CD4-positive, alpha-beta T cell (primary cell): ENCODE data around the gene KHK. TPM values are rescaled to one million over a fixed set of nuclear protein-coding genes. Genes with fewer than 3 reads are reported as not detected.

Experiments
- ATAC-seq: fragments of 200-7000 bp; cut with Tn5 transposase; one replicate; pipeline ENCODE4 v1.10.0; 2022; ENCODE audit warnings: mild to moderate bottlenecking; ENCODE audit not compliant: poor library complexity
- CTCF ChIA-PET: fragments of 350-600 bp; sonication (Branson Sonifier 250); formaldehyde crosslinking; loops from one replicate; lab custom pipeline; 2021; ENCODE audit warnings: antibody characterized with exemption, inconsistent platforms; lab: Charles Lee
- POLR2A ChIA-PET: fragments of 350-600 bp; sonication (Branson Sonifier 250); formaldehyde crosslinking; loops from one replicate; lab custom pipeline; 2021; ENCODE audit warnings: antibody characterized with exemption, inconsistent platforms; lab: Charles Lee
- DNase-seq, 14 experiments: peaks; one replicate each; pipeline ENCODE4 v3.0.0-alpha.2; 2013 to 2020; ENCODE audit warnings: mixed read lengths in 2 of 14
- H3K27ac ChIP-seq, 2 donors: one replicate each; pipeline versions ENCODE4 v1.5.1 to v1.7.0; 2013; ENCODE audit warnings: low read length in 2 of 2, low read depth in 1 of 2, mild to moderate bottlenecking in 1 of 2
- H3K27me3 ChIP-seq, 2 experiments: 1 replicate in 1 of 2; 2 replicates in 1 of 2; pipeline versions ENCODE4 v1.6.1 to v1.7.0; 2013; ENCODE audit warnings: low read length in 2 of 2, control low read depth in 1 of 2, mild to moderate bottlenecking in 1 of 2, moderate library complexity in 1 of 2; ENCODE audit not compliant: insufficient read depth in 2 of 2, control insufficient read depth in 1 of 2
- H3K36me3 ChIP-seq: one replicate; pipeline ENCODE4 v1.6.1; 2013; ENCODE audit warnings: low read length, control low read depth; ENCODE audit not compliant: insufficient read depth
- H3K4me1 ChIP-seq: one replicate; pipeline ENCODE4 v1.6.1; 2013; ENCODE audit warnings: low read length, control low read depth; ENCODE audit not compliant: insufficient read depth
- H3K4me3 ChIP-seq: one replicate; pipeline ENCODE4 v1.5.1; 2013; ENCODE audit warnings: mild to moderate bottlenecking, low read length, moderate library complexity
- H3K9me3 ChIP-seq, 2 experiments: 1 replicate in 1 of 2; 2 replicates in 1 of 2; pipeline versions ENCODE4 v1.6.1 to v1.7.0; 2013; ENCODE audit warnings: low read length in 2 of 2, mild to moderate bottlenecking in 2 of 2, control low read depth in 1 of 2, moderate library complexity in 1 of 2; ENCODE audit not compliant: control insufficient read depth in 1 of 2, insufficient read depth in 1 of 2
- H3K27ac Mint-ChIP-seq: one replicate; pipeline ENCODE4 v1.8.0; 2020; ENCODE audit warnings: mixed read lengths
- H3K27me3 Mint-ChIP-seq: one replicate; pipeline ENCODE4 v1.8.0; 2021; ENCODE audit warnings: mixed read lengths
- H3K36me3 Mint-ChIP-seq: one replicate; pipeline ENCODE4 v1.8.0; 2021; ENCODE audit warnings: low read depth, mixed read lengths
- H3K4me1 Mint-ChIP-seq: one replicate; pipeline ENCODE4 v1.8.0; 2021; ENCODE audit warnings: low read depth, mixed read lengths
- H3K4me3 Mint-ChIP-seq: one replicate; pipeline ENCODE4 v1.8.0; 2020; ENCODE audit warnings: mild to moderate bottlenecking, mixed read lengths
- H3K9me3 Mint-ChIP-seq: one replicate; pipeline ENCODE4 v1.8.0; 2020; ENCODE audit warnings: mixed read lengths
- intact Hi-C, 2 experiments: fragments of 100-400 bp; cut with DNase I in 1 of 2; cut with micrococcal nuclease in 1 of 2; formaldehyde crosslinking; loops; one replicate each; pipeline versions ENCODE4 v1.15.1 to v1.9.0; 2023 to 2025; cut with DNase I, micrococcal nuclease
- total RNA-seq, 174 experiments: library from RNA in 2 of 174; stranded (reverse) in 2 of 174; gene quantifications; one replicate each; pipeline ENCODE4 v1.2.3 and lab custom pipeline; 2021 to 2026
- TF ChIP-seq, protein P1 (sequence below): fragments of 200-600 bp; IDR thresholded peaks from one replicate; pipeline ENCODE4 v1.8.0; 2022; ENCODE audit warnings: antibody characterized with exemption, mild to moderate bottlenecking

Gene KHK
- total RNA-seq, 2 experiments from 2014 or later = 4.7 TPM

DNA sequence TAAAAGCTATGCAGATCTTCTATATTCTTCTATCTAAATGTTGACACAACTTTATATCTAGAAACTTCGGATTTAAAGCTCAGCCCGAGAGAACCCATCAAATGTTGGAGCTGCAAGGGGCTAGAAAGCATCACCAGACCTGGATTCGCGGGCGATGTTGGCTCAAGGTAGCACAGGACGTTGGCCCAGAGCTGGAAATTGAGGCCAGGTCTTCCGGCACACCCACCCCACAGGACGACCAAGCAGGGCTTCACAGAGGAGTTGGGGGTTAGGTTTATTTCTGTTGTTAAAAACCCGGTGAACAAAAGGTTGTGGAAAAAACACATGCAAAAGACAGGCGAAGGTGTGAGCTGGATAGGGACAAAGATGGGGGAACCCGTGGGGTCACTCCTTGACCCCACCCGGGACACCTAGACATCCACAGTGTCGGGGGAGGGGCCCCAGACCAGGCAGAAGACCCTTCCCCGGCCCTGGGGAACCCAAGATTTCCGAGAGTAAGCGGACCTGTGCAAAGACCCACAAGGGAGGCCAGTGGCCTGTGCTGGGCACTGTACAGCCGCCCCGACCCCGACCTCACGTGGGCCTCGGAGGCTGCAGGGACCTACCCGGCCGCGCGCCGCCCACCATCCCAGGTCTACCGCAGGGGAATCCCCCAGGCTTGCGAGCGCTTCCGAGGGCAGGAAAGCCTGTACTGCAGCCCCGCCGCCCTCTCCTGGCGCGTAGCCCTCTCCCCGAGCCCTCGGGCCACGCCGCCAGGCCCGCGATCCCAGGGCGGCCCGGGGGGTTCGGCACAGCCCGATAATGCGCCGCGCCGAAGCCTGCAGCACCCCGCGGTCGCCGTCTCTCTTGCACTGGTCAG is 36.9 kb upstream of the KHK start:
- Histone ChIP-seq H3K9me3 (no peaks in the 10 kb centered on the region), H3K27me3 (no peaks in the 10 kb centered on the region), H3K27ac (peak overlapping the region; percentile 41 to 77), H3K4me3 (peak overlapping the region; percentile 76), H3K4me1 (peaks cover 20% of the 10 kb centered on the region), H3K36me3 (peaks cover 4% of the 10 kb centered on the region)
- no peaks in the 10 kb centered on the region for H3K9me3 Mint-ChIP-seq
- H3K4me1 Mint-ChIP-seq = peaks cover 27% of the 10 kb centered on the region
- TF ChIP-seq, protein P1, sequence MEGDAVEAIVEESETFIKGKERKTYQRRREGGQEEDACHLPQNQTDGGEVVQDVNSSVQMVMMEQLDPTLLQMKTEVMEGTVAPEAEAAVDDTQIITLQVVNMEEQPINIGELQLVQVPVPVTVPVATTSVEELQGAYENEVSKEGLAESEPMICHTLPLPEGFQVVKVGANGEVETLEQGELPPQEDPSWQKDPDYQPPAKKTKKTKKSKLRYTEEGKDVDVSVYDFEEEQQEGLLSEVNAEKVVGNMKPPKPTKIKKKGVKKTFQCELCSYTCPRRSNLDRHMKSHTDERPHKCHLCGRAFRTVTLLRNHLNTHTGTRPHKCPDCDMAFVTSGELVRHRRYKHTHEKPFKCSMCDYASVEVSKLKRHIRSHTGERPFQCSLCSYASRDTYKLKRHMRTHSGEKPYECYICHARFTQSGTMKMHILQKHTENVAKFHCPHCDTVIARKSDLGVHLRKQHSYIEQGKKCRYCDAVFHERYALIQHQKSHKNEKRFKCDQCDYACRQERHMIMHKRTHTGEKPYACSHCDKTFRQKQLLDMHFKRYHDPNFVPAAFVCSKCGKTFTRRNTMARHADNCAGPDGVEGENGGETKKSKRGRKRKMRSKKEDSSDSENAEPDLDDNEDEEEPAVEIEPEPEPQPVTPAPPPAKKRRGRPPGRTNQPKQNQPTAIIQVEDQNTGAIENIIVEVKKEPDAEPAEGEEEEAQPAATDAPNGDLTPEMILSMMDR = no peak
- H3K4me3 Mint-ChIP-seq = peak overlapping the region; percentile 100
- CTCF ChIA-PET = interaction anchor here (0.9 to 3.1 kb wide), 10 partner anchors 12 to 230 kb away, joined by 3 to 18 read pairs (median 7); partner anchors contain the start of genes KHK, OST4, PREB and TMEM214
- peaks cover 15% of the 10 kb centered on the region for H3K27me3 Mint-ChIP-seq
- peak overlapping the region; percentile 100 for H3K27ac Mint-ChIP-seq
- POLR2A ChIA-PET = interaction anchor here (0.6 to 13.4 kb wide), 16 partner anchors 10 to 1821 kb away, joined by 3 to 301 read pairs (median 8); partner anchors contain the start of genes ABHD1, ATRAID, KHK and MPV17
- ATAC-seq (peak; percentile 11), DNase-seq (peak in 12 of 14 experiments; percentile 22 to 86 (median 49))
- H3K36me3 Mint-ChIP-seq = peaks cover 30% of the 10 kb centered on the region
- intact Hi-C loops = loop anchor here (1.0 to 5.0 kb wide), 6 partner anchors 16 to 163 kb away; partner anchors contain the start of genes ATRAID (in 1 of the 2), KHK (in 1 of the 2), SLC5A6 (in 1 of the 2) and TMEM214 (in 1 of the 2)

DNA sequence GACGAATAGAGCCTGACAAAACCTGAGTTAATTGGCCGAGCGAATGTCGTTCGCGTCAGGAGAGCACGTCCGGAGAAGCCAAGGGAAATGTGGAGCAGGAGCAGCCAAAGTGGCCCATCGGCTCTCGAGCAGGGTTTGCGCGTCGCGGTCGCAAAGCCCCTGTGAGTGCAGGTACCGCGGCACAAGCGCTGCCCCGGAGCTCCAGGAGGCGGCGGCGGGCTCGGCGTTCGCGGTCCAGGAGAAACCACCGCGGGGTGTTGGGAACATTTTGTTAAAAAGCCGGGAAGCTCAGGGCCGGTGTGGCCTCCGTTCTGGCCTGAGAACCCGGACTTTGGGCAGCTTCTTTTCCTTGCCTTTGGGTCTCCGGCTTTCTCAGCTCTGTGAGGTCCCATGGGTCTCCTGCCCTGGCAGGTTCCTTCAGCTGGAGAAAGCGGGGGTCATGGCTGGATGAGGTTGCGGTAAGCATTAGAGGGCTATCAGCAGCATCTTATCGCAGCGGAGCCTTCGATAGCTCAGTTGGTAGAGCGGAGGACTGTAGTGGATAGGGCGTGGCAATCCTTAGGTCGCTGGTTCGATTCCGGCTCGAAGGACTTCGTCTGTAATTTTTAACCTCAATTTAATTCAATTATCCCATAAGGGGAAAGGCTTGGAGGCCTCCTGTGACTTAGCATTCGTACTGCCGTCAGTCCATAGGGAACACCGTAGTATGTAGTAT is 36.1 kb upstream of the KHK start:
- DNase-seq (peak; percentile 86 to 97 (median 92)), ATAC-seq (peak; percentile 57)
- no peaks in the 10 kb centered on the region for H3K9me3 Mint-ChIP-seq
- H3K27ac ChIP-seq = peak overlapping the region; percentile 77 to 83
- ChIA-PET CTCF (interaction anchor here (0.9 to 3.1 kb wide), 11 partner anchors 12 to 253 kb away, joined by 3 to 18 read pairs (median 5); partner anchors contain the start of genes KHK, OST4, PREB and TMEM214), POLR2A (interaction anchor here (0.6 to 13.4 kb wide), 23 partner anchors 11 to 1820 kb away, joined by 3 to 301 read pairs (median 5); partner anchors contain the start of genes ABHD1, ATRAID, GTF3C2 and KHK)
- peaks cover 27% of the 10 kb centered on the region for H3K4me1 Mint-ChIP-seq
- peaks cover 38% of the 10 kb centered on the region for H3K36me3 Mint-ChIP-seq
- no peaks in the 10 kb centered on the region for H3K27me3 ChIP-seq
- H3K36me3 ChIP-seq = peaks cover 11% of the 10 kb centered on the region
- peaks cover 20% of the 10 kb centered on the region for H3K4me1 ChIP-seq
- intact Hi-C loops = loop anchor here (1.0 to 5.0 kb wide), 5 partner anchors 18 to 162 kb away; partner anchors contain the start of genes ATRAID (in 1 of the 2), KHK (in 1 of the 2), SLC5A6 (in 1 of the 2) and TMEM214 (in 1 of the 2)
- TF ChIP-seq, protein P1 = peak; percentile 42
- H3K4me3 ChIP-seq = peak overlapping the region; percentile 76
- peak overlapping the region; percentile 100 for H3K4me3 Mint-ChIP-seq
- H3K27ac Mint-ChIP-seq = peak overlapping the region; percentile 100
- H3K9me3 ChIP-seq = no peaks in the 10 kb centered on the region
- H3K27me3 Mint-ChIP-seq = peaks cover 15% of the 10 kb centered on the region
